ENCODE results near the gene PAK1.
"Not testable (repeated sequence)": the region's sequence is repeated elsewhere in the genome, so short reads cannot be mapped to it uniquely, and the experiment has no call there.

Gene PAK1

GRCh38 chr11:77310721-77311120, 163.2 kb downstream of the PAK1 start:
- ChIA-PET POLR2A (no interaction called here), CTCF (no interaction called here)
- no peak for TF ChIP-seq NFRKB (IDR thresholded peaks at IDR 0.05)
- TF ChIP-seq ELF4 (IDR thresholded peaks at IDR 0.05), result no peak
- no peak for TF ChIP-seq TARDBP (IDR thresholded peaks at IDR 0.05)
- no peak for TF ChIP-seq FOXA1 (IDR thresholded peaks at IDR 0.05)
- TF ChIP-seq LEF1 (IDR thresholded peaks at IDR 0.05; ENCODE audit: borderline replicate concordance), result no peak
- no peak for TF ChIP-seq HDGF (IDR thresholded peaks at IDR 0.05; ENCODE audit: borderline replicate concordance)
- TF ChIP-seq L3MBTL2 (conservative IDR thresholded peaks at IDR 0.05), result no peak
- no peak for TF ChIP-seq PKNOX1 (IDR thresholded peaks at IDR 0.05)
- no peak for TF ChIP-seq ARNT (IDR thresholded peaks at IDR 0.05)
- TF ChIP-seq SP1 (IDR thresholded peaks at IDR 0.05), result no peak
- no peak for TF ChIP-seq CTBP1 (IDR thresholded peaks at IDR 0.05; ENCODE audit: borderline replicate concordance)
- TF ChIP-seq FOXM1 (IDR thresholded peaks at IDR 0.05; ENCODE audit: borderline replicate concordance), result no peak
- TF ChIP-seq ZNF384 (IDR thresholded peaks at IDR 0.05), result no peak
- TF ChIP-seq BHLHE40 (IDR thresholded peaks at IDR 0.05; ENCODE audit: borderline replicate concordance), result no peak
- TF ChIP-seq SUZ12 (IDR thresholded peaks at IDR 0.05), result no peak
- no peak for TF ChIP-seq FOXK2 (IDR thresholded peaks at IDR 0.05)

GRCh38 chr11:77309401-77310085, 164.4 kb downstream of the PAK1 start:
- TF ChIP-seq TARDBP (IDR thresholded peaks at IDR 0.05) (no peak), SP1 (IDR thresholded peaks at IDR 0.05) (no peak), SUZ12 (IDR thresholded peaks at IDR 0.05) (no peak), LEF1 (IDR thresholded peaks at IDR 0.05; ENCODE audit: borderline replicate concordance) (no peak), ZNF384 (IDR thresholded peaks at IDR 0.05) (no peak), L3MBTL2 (conservative IDR thresholded peaks at IDR 0.05) (no peak), ARNT (IDR thresholded peaks at IDR 0.05) (no peak)
- no peak for DNase-seq (ENCODE audit: extremely low spot score)
- ChIA-PET CTCF (no interaction called here), POLR2A (no interaction called here)

More at GRCh38 chr11:77310721-77311120, 163.2 kb downstream of the PAK1 start:
- DNase-seq (ENCODE audit: extremely low spot score), result no peak

- no peak for DNase-seq (ENCODE audit: extremely low spot score)
- CTCF ChIA-PET, result no interaction called here
- TF ChIP-seq L3MBTL2 (conservative IDR thresholded peaks at IDR 0.05), result no peak
- POLR2A ChIA-PET, result no interaction called here
These were observed 165.1 kb downstream of the PAK1 start for GRCh38 chr11:77308838-77309237.

GRCh38 chr11:77303328-77303727, 170.6 kb downstream of the PAK1 start:
- CTCF ChIA-PET, result no interaction called here
- POLR2A ChIA-PET, result no interaction called here
- TF ChIP-seq CTBP1 (IDR thresholded peaks at IDR 0.05; ENCODE audit: borderline replicate concordance), result no peak
- TF ChIP-seq LEF1 (IDR thresholded peaks at IDR 0.05; ENCODE audit: borderline replicate concordance), result no peak
- TF ChIP-seq FOXA1 (IDR thresholded peaks at IDR 0.05), result no peak
- no peak for TF ChIP-seq ELF4 (IDR thresholded peaks at IDR 0.05)
- TF ChIP-seq SP1 (IDR thresholded peaks at IDR 0.05), result no peak
- DNase-seq (ENCODE audit: extremely low spot score), result no peak

GRCh38 chr11:77302752-77303151, 171.1 kb downstream of the PAK1 start:
- no peak for DNase-seq (ENCODE audit: extremely low spot score)
- CTCF ChIA-PET, result interaction anchor here (1.1 kb wide), 1 partner anchor 300 kb away, joined by 3 read pairs; no protein-coding TSS in a partner anchor
- POLR2A ChIA-PET, result no interaction called here
- TF ChIP-seq TARDBP (IDR thresholded peaks at IDR 0.05) (no peak), ZNF384 (IDR thresholded peaks at IDR 0.05) (no peak), FOXA1 (IDR thresholded peaks at IDR 0.05) (no peak), ARNT (IDR thresholded peaks at IDR 0.05) (no peak), SUZ12 (IDR thresholded peaks at IDR 0.05) (no peak), FOXK2 (IDR thresholded peaks at IDR 0.05) (no peak), ELF4 (IDR thresholded peaks at IDR 0.05) (no peak), NFRKB (IDR thresholded peaks at IDR 0.05) (no peak), SP1 (IDR thresholded peaks at IDR 0.05) (no peak), CTBP1 (IDR thresholded peaks at IDR 0.05; ENCODE audit: borderline replicate concordance) (no peak), FOXM1 (IDR thresholded peaks at IDR 0.05; ENCODE audit: borderline replicate concordance) (no peak), HDGF (IDR thresholded peaks at IDR 0.05; ENCODE audit: borderline replicate concordance) (no peak)

GRCh38 chr11:77301510-77301909, 172.4 kb downstream of the PAK1 start, which contains the start of gene GDPD4:
TSS of gene GDPD4 (minus strand) at chr11:77301686. CDS start at chr11:77285137, 16,549 bp downstream.
- POLR2A ChIA-PET, result no interaction called here
- CTCF ChIA-PET, result no interaction called here
- DNase-seq (ENCODE audit: extremely low spot score), result no peak
- TF ChIP-seq ZNF384 (IDR thresholded peaks at IDR 0.05), result no peak
- TF ChIP-seq ARNT (IDR thresholded peaks at IDR 0.05), result no peak
- no peak for TF ChIP-seq HDGF (IDR thresholded peaks at IDR 0.05; ENCODE audit: borderline replicate concordance)
- no peak for TF ChIP-seq FOXK2 (IDR thresholded peaks at IDR 0.05)
- no peak for TF ChIP-seq PKNOX1 (IDR thresholded peaks at IDR 0.05)
- no peak for TF ChIP-seq NFRKB (IDR thresholded peaks at IDR 0.05)
- no peak for TF ChIP-seq BHLHE40 (IDR thresholded peaks at IDR 0.05; ENCODE audit: borderline replicate concordance)
- no peak for TF ChIP-seq FOXM1 (IDR thresholded peaks at IDR 0.05; ENCODE audit: borderline replicate concordance)
- TF ChIP-seq TARDBP (IDR thresholded peaks at IDR 0.05), result no peak
- TF ChIP-seq SP1 (IDR thresholded peaks at IDR 0.05), result no peak
- no peak for TF ChIP-seq LEF1 (IDR thresholded peaks at IDR 0.05; ENCODE audit: borderline replicate concordance)
- TF ChIP-seq ELF4 (IDR thresholded peaks at IDR 0.05), result no peak
- no peak for TF ChIP-seq SUZ12 (IDR thresholded peaks at IDR 0.05)
- no peak for TF ChIP-seq CTBP1 (IDR thresholded peaks at IDR 0.05; ENCODE audit: borderline replicate concordance)
- no peak for TF ChIP-seq FOXA1 (IDR thresholded peaks at IDR 0.05)
- no peak for TF ChIP-seq L3MBTL2 (conservative IDR thresholded peaks at IDR 0.05)

GRCh38 chr11:77300695-77301094, 173.2 kb downstream of the PAK1 start:
- TF ChIP-seq FOXM1 (IDR thresholded peaks at IDR 0.05; ENCODE audit: borderline replicate concordance), result no peak
- no peak for TF ChIP-seq HDGF (IDR thresholded peaks at IDR 0.05; ENCODE audit: borderline replicate concordance)
- no peak for TF ChIP-seq FOXK2 (IDR thresholded peaks at IDR 0.05)
- TF ChIP-seq TARDBP (IDR thresholded peaks at IDR 0.05), result no peak
- no peak for TF ChIP-seq ARNT (IDR thresholded peaks at IDR 0.05)
- TF ChIP-seq ELF4 (IDR thresholded peaks at IDR 0.05), result no peak
- TF ChIP-seq SUZ12 (IDR thresholded peaks at IDR 0.05), result no peak
- TF ChIP-seq BHLHE40 (IDR thresholded peaks at IDR 0.05; ENCODE audit: borderline replicate concordance), result no peak
- no peak for TF ChIP-seq LEF1 (IDR thresholded peaks at IDR 0.05; ENCODE audit: borderline replicate concordance)
- TF ChIP-seq FOXA1 (IDR thresholded peaks at IDR 0.05), result no peak
- no peak for TF ChIP-seq SP1 (IDR thresholded peaks at IDR 0.05)
- no peak for TF ChIP-seq NFRKB (IDR thresholded peaks at IDR 0.05)
- TF ChIP-seq CTBP1 (IDR thresholded peaks at IDR 0.05; ENCODE audit: borderline replicate concordance), result no peak
- TF ChIP-seq L3MBTL2 (conservative IDR thresholded peaks at IDR 0.05), result no peak
- no peak for TF ChIP-seq PKNOX1 (IDR thresholded peaks at IDR 0.05)
- TF ChIP-seq ZNF384 (IDR thresholded peaks at IDR 0.05), result no peak
- ChIA-PET CTCF (no interaction called here), POLR2A (no interaction called here)
- DNase-seq (ENCODE audit: extremely low spot score), result no peak

GRCh38 chr11:77300028-77300427, 173.9 kb downstream of the PAK1 start:
- POLR2A ChIA-PET; CTCF ChIA-PET; DNase-seq (ENCODE audit: extremely low spot score): not testable (repeated sequence)

Data from HEK293T (cell line).